GM12878 (cell line): ENCODE data around the gene IQUB. TPM values are rescaled to one million over a fixed set of nuclear protein-coding genes. Genes with fewer than 3 reads are reported as not detected.

Experiments used
- ATAC-seq: fragments of 200-7000 bp; cut with Tn5 transposase; 3 replicates; pipeline ENCODE4 v1.9.1; 2020; ENCODE audit warnings: mild to moderate bottlenecking, moderate library complexity
- BruUV-seq: library from RNA; stranded (reverse); fragments of 400-500 nt; replicated peaks from 2 replicates; lab custom pipeline; 2021; lab: Mats Ljungman, UMichigan
- CTCF ChIA-PET: fragments of 300-600 bp; sonication (Branson Sonifier 250); formaldehyde crosslinking; extraction: SDS; loops from one replicate; lab custom pipeline; 2021; ENCODE audit warnings: inconsistent platforms; lab: Yijun Ruan, JAX
- POLR2A ChIA-PET: fragments of 350-600 bp; formaldehyde crosslinking; extraction: SDS; loops from one replicate; lab custom pipeline; 2021; ENCODE audit warnings: inconsistent platforms; lab: Charles Lee
- RAD21 ChIA-PET: fragments of 300-600 bp; sonication (Branson Sonifier 250); formaldehyde crosslinking; loops from one replicate; lab custom pipeline; 2023; ENCODE audit warnings: antibody characterized with exemption; ENCODE audit not compliant: unreplicated experiment; lab: Charles Lee
- SMC1A ChIA-PET: fragments of 300-600 bp; sonication (Branson Sonifier 250); formaldehyde crosslinking; loops from one replicate; lab custom pipeline; 2023; ENCODE audit not compliant: unreplicated experiment, uncharacterized antibody; lab: Charles Lee
- DNase-seq: peaks from one replicate; pipeline ENCODE4 v3.0.0-alpha.2; 2011; ENCODE audit warnings: low read depth, low spot score
- FAIRE-seq: peaks from 3 replicates; lab custom pipeline; 2011; peaks lifted over from hg19 to GRCh38; lab: Jason Lieb, UNC
- H2AFZ ChIP-seq: 2 replicates; pipeline ENCODE4 v1.6.0; 2011; ENCODE audit warnings: low read depth, low read length, control low read depth; ENCODE audit not compliant: control insufficient read depth
- H3K27ac ChIP-seq: 2 replicates; pipeline ENCODE4 v1.5.1; 2011; ENCODE audit warnings: control low read depth; ENCODE audit not compliant: control insufficient read depth, insufficient read depth
- H3K27me3 ChIP-seq, 2 experiments: replicated peaks in 1 of 2; 2 replicates each; pipeline versions ENCODE4 v1.6.0 to v1.6.1; 2011; ENCODE audit warnings: low read length in 1 of 2; ENCODE audit not compliant: control insufficient read depth in 2 of 2, insufficient read depth in 2 of 2
- H3K36me3 ChIP-seq, 2 experiments: 2 replicates each; pipeline ENCODE4 v1.5.1; 2011; ENCODE audit warnings: low read length in 1 of 2; ENCODE audit not compliant: control insufficient read depth in 2 of 2, insufficient read depth in 2 of 2
- H3K4me1 ChIP-seq: 2 replicates; pipeline ENCODE4 v1.6.1; 2011; ENCODE audit warnings: mild to moderate bottlenecking, low read length, moderate library complexity, mixed read lengths; ENCODE audit not compliant: control insufficient read depth, insufficient read depth
- H3K4me2 ChIP-seq: 2 replicates; pipeline ENCODE4 v1.6.0; 2011; ENCODE audit warnings: control low read depth; ENCODE audit not compliant: control insufficient read depth, insufficient read depth
- H3K4me3 ChIP-seq: fragments of 200-600 bp; sonication (generic); 2 replicates; pipeline ENCODE4 v1.5.1; 2016
- H3K79me2 ChIP-seq: 2 replicates; pipeline ENCODE4 v1.6.0; 2011; ENCODE audit warnings: low read length; ENCODE audit not compliant: control insufficient read depth, insufficient read depth
- H3K9ac ChIP-seq: 2 replicates; pipeline ENCODE4 v1.8.0; 2011; ENCODE audit warnings: low read length, control low read depth, mixed read lengths; ENCODE audit not compliant: control insufficient read depth, insufficient read depth
- H3K9me3 ChIP-seq: replicated peaks from 3 replicates; pipeline ENCODE4 v1.5.1; 2011; ENCODE audit warnings: mild to moderate bottlenecking, low read length; ENCODE audit not compliant: control insufficient read depth, insufficient read depth
- H4K20me1 ChIP-seq: 2 replicates; pipeline ENCODE4 v1.6.0; 2011; ENCODE audit not compliant: control insufficient read depth, insufficient read depth
- CBFB ChIP-seq: IDR thresholded peaks from 2 replicates; pipeline ENCODE4 v1.6.1; 2016; ENCODE audit warnings: antibody characterized with exemption, low read depth
- CREM ChIP-seq: IDR thresholded peaks from 2 replicates; pipeline ENCODE4 v1.6.1; 2014; ENCODE audit warnings: antibody characterized with exemption, low read depth
- ETV6 ChIP-seq, 2 experiments: fragments of 450-650 bp in 1 of 2; IDR thresholded peaks in 1 of 2; conservative IDR thresholded peaks in 1 of 2; 2 replicates each; pipeline ENCODE4 v1.6.1; 2014; ENCODE audit warnings: antibody characterized with exemption in 1 of 2, borderline replicate concordance in 1 of 2, low read depth in 1 of 2, mild to moderate bottlenecking in 1 of 2, moderate library complexity in 1 of 2
- HDAC2 ChIP-seq: fragments of 200-600 bp; sonication (generic); IDR thresholded peaks from 2 replicates; pipeline ENCODE4 v1.6.1; 2017
- IKZF1 ChIP-seq: fragments of 450-650 bp; conservative IDR thresholded peaks from 2 replicates; pipeline ENCODE4 v1.6.1; 2017; ENCODE audit warnings: antibody characterized with exemption, mild to moderate bottlenecking
- RBBP5 ChIP-seq: fragments of 200-600 bp; sonication (generic); conservative IDR thresholded peaks from 2 replicates; pipeline ENCODE4 v1.6.1; 2016
- SREBF2 ChIP-seq: IDR thresholded peaks from 2 replicates; pipeline ENCODE4 v1.6.1; 2012; ENCODE audit warnings: mild to moderate bottlenecking, low read length
- WGBS: methylation state at CpG from one replicate; pipeline ENCODE4 v1.1.6; 2016; ENCODE audit warnings: low lambda C conversion rate; ENCODE audit not compliant: insufficient replicate concordance, insufficient coverage; ENCODE audit errors: missing lambda C conversion rate; 5-methylcytosine and 5-hydroxymethylcytosine counted together
- in situ Hi-C: fragments of 300-500 bp; cut with MboI; formaldehyde crosslinking; loops from 9 replicates; pipeline ENCODE4 v1.14.3; 2018; ENCODE audit warnings: mixed read lengths
- intact Hi-C: fragments of 100-400 bp; cut with micrococcal nuclease; formaldehyde crosslinking; loops from one replicate; pipeline ENCODE4 v1.14.2; 2022; ENCODE audit not compliant: unreplicated experiment
- polyA plus RNA-seq, 11 experiments: library from polyadenylated mRNA; depleted of rRNA in 4 of 11; unstranded in 6 of 11; stranded (reverse) in 5 of 11; fragments of >200 nt; fragmentation: Nextera tagmentation in 4 of 11; fragmentation: Illumina TruSeq in 1 of 11; extraction: Ambion mirVana in 4 of 11; extraction: Trizol in 1 of 11; gene quantifications; 1 replicate in 1 of 11; 2 replicates in 10 of 11; pipeline versions ENCODE4 v1.2.1 to v1.2.3, GENCODE V29; 2011 to 2016; ENCODE audit warnings: inconsistent platforms in 2 of 11, missing spikeins in 2 of 11, low read depth in 1 of 11
- total RNA-seq, 4 experiments: library from RNA; depleted of rRNA in 3 of 4; stranded (reverse); fragments of >200 nt in 3 of 4; fragmentation: Illumina TruSeq in 1 of 4; extraction: Trizol in 1 of 4; gene quantifications; 2 replicates each; pipeline versions ENCODE4 v1.2.1 to v1.2.3, GENCODE V29; 2013 to 2021
- TF ChIP-seq, protein P1 (sequence below): IDR thresholded peaks from 2 replicates; pipeline ENCODE4 v1.6.1; 2012; ENCODE audit warnings: improper control_type of control experiment, low read depth, low read length; ENCODE audit not compliant: insufficient replicate concordance
- TF ChIP-seq, protein P2 (sequence below): fragments of 450-650 bp; conservative IDR thresholded peaks from 2 replicates; pipeline ENCODE4 v1.6.1; 2017; ENCODE audit warnings: mild to moderate bottlenecking, moderate library complexity

IQUB gene
- total and polyA plus RNA-seq, 10 of the 15 experiments (the other 5 are each of a cell fraction or from before 2014, with no cell fraction given): 0.04 to 0.08 TPM; not detected in 8

DNA sequence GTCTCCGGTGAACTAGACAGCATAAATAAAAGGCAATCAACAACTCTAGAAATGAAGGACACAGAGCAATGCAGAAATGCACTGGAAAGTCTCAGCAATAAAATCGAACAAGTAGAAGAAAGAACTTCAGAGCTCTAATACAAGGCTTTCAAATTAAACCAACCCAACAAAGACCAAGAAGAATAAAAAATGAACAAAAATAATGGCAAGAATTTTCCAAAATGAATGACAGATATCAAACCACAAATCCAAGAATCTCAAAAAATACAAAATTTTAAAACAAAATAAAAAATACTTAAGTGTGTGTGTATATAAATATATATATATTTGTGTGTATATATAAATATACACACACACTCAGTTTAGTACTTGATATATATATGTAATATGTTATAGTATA, 110.8 kb downstream of the IQUB start:
- no peaks in the 10 kb centered on the region for H3K36me3 ChIP-seq
- H3K9ac ChIP-seq: no peak overlapping the region
- no peaks in the 10 kb centered on the region for H3K9me3 ChIP-seq
- no peaks in the 10 kb centered on the region for H4K20me1 ChIP-seq
- H3K27ac ChIP-seq: no peak overlapping the region
- WGBS: 3% methylated on average over 2 of the region's 2 CpGs
- in situ Hi-C loops (no loop called here), intact Hi-C loops (no loop called here)
- H3K4me1 ChIP-seq: no peaks in the 10 kb centered on the region
- BruUV-seq: no TSS peak
- no peak for TF ChIP-seq ETV6 (conservative IDR thresholded peaks at IDR 0.05 in 1 of 2, IDR thresholded peaks at IDR 0.05 in 1 of 2; ENCODE audit: borderline replicate concordance in 1 of 2, low read depth in 1 of 2)
- no peak for TF ChIP-seq IKZF1
- TF ChIP-seq, protein P1, sequence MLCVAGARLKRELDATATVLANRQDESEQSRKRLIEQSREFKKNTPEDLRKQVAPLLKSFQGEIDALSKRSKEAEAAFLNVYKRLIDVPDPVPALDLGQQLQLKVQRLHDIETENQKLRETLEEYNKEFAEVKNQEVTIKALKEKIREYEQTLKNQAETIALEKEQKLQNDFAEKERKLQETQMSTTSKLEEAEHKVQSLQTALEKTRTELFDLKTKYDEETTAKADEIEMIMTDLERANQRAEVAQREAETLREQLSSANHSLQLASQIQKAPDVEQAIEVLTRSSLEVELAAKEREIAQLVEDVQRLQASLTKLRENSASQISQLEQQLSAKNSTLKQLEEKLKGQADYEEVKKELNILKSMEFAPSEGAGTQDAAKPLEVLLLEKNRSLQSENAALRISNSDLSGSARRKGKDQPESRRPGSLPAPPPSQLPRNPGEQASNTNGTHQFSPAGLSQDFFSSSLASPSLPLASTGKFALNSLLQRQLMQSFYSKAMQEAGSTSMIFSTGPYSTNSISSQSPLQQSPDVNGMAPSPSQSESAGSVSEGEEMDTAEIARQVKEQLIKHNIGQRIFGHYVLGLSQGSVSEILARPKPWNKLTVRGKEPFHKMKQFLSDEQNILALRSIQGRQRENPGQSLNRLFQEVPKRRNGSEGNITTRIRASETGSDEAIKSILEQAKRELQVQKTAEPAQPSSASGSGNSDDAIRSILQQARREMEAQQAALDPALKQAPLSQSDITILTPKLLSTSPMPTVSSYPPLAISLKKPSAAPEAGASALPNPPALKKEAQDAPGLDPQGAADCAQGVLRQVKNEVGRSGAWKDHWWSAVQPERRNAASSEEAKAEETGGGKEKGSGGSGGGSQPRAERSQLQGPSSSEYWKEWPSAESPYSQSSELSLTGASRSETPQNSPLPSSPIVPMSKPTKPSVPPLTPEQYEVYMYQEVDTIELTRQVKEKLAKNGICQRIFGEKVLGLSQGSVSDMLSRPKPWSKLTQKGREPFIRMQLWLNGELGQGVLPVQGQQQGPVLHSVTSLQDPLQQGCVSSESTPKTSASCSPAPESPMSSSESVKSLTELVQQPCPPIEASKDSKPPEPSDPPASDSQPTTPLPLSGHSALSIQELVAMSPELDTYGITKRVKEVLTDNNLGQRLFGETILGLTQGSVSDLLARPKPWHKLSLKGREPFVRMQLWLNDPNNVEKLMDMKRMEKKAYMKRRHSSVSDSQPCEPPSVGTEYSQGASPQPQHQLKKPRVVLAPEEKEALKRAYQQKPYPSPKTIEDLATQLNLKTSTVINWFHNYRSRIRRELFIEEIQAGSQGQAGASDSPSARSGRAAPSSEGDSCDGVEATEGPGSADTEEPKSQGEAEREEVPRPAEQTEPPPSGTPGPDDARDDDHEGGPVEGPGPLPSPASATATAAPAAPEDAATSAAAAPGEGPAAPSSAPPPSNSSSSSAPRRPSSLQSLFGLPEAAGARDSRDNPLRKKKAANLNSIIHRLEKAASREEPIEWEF: no peak
- no peak for TF ChIP-seq HDAC2
- TF ChIP-seq RBBP5: no peak
- TF ChIP-seq, protein P2, sequence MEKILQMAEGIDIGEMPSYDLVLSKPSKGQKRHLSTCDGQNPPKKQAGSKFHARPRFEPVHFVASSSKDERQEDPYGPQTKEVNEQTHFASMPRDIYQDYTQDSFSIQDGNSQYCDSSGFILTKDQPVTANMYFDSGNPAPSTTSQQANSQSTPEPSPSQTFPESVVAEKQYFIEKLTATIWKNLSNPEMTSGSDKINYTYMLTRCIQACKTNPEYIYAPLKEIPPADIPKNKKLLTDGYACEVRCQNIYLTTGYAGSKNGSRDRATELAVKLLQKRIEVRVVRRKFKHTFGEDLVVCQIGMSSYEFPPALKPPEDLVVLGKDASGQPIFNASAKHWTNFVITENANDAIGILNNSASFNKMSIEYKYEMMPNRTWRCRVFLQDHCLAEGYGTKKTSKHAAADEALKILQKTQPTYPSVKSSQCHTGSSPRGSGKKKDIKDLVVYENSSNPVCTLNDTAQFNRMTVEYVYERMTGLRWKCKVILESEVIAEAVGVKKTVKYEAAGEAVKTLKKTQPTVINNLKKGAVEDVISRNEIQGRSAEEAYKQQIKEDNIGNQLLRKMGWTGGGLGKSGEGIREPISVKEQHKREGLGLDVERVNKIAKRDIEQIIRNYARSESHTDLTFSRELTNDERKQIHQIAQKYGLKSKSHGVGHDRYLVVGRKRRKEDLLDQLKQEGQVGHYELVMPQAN: no peak
- TF ChIP-seq SREBF2: no peak
- TF ChIP-seq CREM: no peak
- TF ChIP-seq CBFB: no peak
- CTCF ChIA-PET: no interaction called here
- no peak overlapping the region for H3K4me3 ChIP-seq
- no peak overlapping the region for H3K4me2 ChIP-seq
- SMC1A ChIA-PET: interaction anchor here (0.9 kb wide), 1 partner anchor 27 kb away, joined by 3 read pairs; no protein-coding TSS in a partner anchor
- ATAC-seq (no peak), FAIRE-seq (no peak), DNase-seq (no peak)
- no peaks in the 10 kb centered on the region for H3K27me3 ChIP-seq
- POLR2A ChIA-PET: no interaction called here
- H3K79me2 ChIP-seq: no peaks in the 10 kb centered on the region
- H2AFZ ChIP-seq: no peak overlapping the region
- RAD21 ChIA-PET: no interaction called here
